ENCODE data around the gene IL36G.
"Not testable (repeated sequence)": the region's sequence is repeated elsewhere in the genome, so short reads cannot be mapped to it uniquely, and the experiment has no call there.

Gene IL36G

DNA sequence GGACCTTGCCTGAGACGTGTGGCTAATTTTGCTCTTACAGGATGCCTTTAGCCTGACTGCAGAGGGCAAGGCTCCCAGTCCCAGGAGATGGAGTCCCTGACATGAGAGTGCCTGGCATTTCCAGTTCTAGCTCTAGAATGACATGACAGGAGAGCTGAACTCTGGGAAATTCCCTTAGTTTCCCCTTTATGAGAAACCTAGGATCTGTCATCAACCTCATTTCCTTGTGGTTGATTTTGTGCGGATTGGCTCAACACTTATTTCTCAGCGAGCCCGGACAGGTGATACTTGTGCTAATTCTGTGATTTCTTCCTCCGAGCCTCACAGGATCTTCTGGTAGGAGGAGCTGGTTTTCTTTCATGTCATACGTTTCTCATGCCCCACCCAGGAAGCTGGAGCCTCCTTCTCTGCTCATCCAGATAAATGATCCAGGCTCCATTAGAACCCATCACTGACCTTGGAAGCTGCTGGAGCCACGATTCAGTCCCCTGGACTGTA is at the start of gene IL36G:
Gene IL36G, plus strand, starts transcription at position 448 of the 498 bp plus-strand sequence. CDS start 633 bp downstream, outside the sequence.
- no peak for FAIRE-seq

DNA sequence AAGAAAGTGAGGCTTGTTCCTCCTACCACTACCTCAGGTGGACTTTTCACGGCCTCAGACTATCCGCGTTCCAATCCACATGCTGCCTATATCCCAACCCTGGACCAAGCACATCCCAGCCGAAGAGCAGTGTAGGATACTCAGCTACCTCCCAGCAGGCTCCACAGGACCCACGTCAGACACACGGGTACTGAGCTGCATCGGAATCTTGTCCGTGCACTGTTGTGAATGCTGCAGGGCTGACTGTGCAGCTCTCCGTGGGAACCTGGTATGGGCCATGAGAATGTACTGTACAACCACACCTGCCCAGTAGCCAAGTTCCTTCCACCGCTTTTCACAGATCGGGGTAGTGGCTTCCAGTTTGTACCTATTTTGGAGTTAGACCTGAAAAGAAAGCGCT is 44.5 kb upstream of the IL36G start:
- FAIRE-seq: no peak

DNA sequence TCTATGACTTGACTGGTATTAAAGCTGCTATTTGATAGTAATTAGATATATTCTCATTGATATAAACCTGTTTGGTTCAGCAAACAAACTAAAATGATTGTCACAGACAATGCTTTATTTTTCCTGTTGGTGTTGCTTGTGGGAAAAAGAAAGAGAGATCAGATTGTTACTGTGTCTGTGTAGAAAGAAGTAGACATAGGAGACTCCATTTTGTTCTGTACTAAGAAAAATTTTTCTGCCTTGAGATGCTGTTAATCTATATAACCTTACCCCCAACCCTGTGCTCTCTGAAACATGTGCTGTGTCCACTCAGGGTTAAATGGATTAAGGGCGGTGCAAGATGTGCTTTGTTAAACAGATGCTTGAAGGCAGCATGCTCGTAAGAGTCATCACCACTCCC is 43.7 kb upstream of the IL36G start:
- FAIRE-seq: not testable (repeated sequence)

DNA sequence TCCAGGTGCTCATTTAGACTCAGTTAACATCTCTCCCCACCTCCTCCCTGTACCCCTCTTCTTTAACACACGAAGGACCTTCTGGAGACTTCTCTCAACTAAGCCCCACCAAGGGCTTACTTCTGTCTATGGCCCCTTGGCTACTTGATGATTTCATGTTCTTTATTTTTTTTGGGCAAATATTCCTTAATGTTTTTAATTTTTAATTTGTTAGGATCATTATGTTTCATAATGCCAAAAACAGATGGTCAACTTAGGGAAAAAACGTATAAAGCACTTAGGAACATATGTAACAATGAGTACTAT is 40.9 kb upstream of the IL36G start:
- FAIRE-seq: no peak

DNA sequence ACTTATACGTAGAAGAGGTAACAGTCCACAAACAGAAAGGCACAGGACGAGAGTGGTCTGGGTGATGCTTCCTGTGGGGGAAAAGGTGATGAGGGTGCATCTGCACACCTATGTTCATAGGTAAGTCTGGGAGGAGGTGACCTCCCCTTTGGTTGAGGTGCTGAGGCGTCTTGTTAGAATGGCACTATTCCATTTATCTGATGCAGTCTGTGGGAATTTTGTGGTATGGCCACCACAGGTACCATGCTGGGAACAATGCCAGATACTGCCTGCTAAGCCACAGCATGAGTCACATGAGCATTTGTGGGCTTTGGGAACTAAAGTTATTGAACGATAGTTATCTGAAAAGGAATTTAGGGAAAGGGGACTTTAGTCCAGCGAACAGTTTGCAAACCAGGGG is 38.9 kb upstream of the IL36G start:
- FAIRE-seq: no peak

DNA sequence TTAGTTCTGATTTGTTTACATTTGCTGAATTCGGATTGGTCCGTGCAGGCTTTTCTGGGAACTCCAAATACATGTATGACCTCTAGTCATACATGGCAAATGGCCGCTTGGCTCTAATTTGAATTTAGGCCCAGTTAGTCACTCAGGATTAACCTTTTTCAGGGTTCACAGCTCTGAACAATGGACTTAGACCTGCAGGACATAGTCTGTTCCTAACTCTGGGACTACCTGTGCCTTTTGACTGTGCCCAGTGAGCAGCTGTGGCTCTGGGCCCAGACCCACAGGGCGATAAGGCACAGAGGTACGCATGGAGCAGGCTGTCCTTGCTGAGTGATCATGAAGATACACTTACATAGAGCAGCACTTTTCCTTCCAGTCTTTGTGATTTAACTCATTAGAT is 38.4 kb upstream of the IL36G start:
- no peak for FAIRE-seq

DNA sequence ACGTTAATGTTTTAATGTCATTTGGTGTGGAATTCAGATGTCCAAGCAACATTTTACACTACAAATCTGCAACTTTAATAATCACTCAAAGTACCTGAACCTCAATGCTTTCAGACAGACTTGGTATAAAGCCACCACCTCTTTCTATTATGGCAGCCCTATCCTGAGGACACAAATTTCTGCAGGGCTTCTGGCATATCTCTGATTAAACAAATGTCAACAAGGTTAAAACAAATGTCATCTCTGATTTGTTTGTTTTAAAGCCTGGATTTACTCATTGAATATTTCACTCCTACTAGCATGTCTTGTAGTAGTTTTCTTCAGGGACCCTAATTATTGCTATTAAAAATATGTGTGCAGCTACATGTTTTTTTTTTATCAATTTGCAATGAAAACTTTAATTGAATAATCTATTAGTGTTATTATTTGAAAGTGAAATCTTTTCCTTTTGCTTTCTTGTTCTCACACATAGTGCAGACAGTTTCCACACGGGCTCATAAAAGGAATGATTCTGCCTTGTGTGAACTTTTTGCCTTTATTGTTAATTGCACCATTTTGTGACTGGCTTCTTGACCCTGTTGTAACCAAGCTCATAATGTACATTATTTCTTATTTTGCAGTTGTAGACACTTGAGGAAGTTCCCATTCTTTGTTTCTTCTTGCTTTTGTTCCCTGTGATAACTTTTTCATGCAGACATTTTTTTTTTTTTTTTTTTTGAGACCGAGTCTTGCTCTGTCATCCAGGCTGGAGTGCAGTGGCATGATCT is 36.8 kb upstream of the IL36G start:
- no peak for FAIRE-seq

DNA sequence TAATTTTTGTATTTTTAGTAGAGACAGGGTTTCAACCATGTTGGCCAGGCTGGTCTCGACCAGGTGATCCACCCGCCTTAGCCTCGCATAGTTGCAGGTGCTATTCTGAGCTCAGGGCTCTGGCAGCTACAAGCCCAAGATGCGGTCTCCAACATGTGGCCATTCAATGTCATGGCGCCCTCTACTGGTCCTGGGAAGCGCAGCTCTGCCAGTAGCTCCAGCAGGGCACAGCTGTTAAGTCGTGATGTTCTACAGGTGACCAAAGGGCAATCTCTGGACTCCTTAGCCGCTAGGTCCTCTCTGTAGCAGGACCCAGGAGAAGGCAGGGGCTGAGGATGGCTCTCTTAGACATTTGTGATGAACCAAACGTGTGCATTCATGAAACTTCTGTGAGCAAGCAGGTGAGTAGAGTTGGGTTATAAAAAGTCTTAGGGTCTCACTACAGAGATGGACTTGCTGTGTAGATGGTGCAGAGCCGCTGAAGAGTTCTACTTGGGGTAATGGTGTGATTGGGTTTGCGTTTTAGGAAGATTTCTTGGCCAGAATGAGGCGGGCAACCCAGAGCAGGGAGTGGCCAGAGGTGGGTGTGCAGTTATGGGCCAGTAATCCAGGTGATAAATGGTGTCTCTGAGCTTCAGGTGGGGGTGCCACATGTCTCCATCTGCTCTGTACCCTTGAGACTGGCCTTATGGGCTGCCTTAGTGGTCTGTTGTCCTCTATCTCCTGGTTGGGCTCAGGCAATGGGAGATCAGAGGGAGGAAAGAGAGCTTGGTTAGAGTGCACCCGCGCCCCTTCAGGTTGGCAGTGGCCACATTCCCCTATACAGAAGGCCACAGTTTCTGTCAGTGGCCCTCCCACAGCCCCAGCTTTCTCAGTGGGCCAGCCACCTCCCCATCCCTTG is 35.8 kb upstream of the IL36G start:
- FAIRE-seq: no peak

DNA sequence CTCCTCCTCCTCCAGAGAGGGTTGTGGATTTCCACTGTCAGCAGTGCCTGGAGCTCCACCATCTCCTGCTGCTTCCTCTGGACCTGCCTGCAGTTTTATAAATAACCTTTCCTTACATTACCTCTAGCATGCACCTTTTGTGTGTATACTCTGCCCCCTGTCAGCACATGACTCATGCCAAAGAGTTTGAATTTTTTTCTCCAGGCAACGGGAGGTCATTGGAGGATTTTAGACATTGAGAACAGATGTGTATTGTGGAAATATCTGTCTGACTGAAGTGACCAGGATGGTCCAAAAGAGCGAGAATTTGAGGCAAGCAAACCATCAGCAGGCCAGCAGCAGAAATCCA is 35.2 kb upstream of the IL36G start:
- FAIRE-seq: no peak

DNA sequence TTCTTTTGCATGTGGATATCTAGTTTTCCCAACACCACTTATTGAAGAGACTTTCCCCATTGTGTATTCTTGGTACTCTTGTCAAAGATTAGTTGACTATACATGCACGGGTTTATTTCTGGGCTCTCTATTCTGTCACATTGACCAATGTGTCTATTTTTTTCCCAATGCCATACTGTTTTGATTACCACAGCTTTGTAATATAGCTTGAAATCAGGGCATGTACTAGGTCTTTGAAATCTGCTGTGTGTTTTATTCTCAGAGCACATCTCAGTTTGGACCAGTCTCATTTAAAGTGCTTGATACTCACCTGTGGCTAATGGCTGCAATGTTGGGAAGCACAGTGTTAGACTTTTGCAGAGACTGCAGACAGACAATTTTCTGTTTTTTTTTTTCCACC is 32.8 kb upstream of the IL36G start:
- FAIRE-seq: no peak

DNA sequence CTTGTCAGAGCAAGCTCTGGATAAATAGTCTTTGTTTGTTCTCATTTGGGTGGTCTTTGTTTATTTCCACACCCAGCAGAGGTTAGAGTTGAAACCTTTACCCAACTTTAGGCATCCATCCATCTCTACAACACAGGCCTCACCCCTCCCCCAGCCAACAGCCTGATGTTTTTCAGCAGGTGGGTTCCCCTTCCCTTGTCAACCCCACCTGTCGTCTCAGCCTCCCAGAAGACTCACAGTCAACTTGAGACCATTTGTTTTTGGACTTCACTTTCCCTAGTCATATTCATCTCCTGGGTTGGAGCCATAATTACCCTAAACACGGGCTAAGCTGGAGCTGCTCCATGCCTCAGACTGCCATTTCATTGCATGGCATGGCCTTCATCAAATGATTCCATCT is 31.7 kb upstream of the IL36G start:
- FAIRE-seq: no peak

DNA sequence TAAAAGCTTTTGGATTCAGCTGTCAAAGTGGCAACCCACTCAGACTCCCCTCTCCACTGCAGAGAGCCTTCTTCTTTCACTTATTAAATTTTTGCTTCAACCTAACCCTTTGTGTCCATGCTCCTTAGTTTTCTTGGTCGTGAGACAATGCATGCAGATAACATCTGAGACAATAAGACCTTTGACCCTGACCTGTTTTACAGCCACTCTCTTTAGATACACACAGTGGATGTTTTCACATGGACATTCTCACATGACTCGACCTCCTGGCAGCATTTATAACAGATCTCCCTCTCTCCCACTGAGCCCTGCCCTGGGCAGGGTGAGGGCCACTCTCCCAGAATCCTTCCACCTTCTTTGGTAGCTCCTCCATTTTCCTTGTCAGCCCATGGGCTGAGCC is 30.4 kb upstream of the IL36G start:
- FAIRE-seq: no peak

DNA sequence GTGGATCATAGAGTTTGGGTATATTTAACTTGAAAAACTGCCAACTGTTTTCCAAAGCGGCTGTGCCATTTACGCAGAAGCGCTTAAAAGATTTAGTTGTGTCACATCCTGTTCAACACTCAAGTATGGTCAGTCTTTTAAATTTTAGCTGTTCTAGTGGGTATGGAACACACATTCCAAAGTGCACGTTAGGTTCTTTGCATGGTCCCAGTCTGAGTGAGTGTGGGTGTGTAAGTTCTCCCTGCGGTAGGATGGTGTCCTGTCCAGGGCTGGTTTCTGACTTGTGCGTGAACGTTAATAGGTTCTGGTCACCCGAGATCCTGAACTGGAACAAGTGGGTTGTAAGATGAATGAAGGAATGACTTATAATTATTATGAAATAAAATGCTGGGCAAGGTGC is 28.4 kb upstream of the IL36G start:
- no peak for FAIRE-seq

DNA sequence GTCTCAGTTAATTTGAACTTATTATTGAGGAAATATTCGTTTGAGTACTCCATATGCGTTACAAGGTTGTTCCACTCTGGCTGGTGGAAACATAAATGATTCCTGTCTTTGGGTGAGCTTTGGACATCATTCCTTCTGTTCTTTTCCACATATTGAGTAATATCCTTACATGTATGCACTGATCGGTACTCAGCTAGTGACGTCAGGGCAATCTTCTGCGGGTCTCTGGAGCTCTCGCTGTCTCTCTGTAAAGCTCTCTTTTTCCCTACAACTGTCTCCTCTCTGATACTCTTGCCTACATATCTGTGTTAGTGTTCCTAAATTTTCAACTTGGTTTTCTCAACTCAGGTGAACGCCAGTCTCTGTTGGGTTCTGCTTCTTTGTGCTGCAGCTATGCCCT is 23.4 kb upstream of the IL36G start:
- FAIRE-seq: no peak

DNA sequence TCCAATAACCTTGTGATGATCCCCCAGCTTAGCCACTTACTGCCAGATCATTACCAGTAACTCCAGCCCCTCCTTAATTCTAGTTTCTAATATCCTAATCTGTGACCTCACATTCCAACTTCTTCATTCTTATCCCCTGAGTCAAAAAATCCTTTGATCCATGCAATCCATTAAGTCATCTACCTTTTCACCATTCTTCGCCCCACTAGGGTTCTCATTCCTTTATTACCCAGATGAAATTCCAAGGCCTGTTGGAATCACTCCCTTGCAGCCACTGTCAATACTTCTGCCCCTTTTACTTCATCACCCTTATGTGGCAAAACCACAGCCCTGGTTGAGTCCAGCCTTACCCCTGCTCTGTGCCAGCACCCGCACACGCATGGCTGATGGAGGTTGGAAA is 20.3 kb upstream of the IL36G start:
- no peak for FAIRE-seq

DNA sequence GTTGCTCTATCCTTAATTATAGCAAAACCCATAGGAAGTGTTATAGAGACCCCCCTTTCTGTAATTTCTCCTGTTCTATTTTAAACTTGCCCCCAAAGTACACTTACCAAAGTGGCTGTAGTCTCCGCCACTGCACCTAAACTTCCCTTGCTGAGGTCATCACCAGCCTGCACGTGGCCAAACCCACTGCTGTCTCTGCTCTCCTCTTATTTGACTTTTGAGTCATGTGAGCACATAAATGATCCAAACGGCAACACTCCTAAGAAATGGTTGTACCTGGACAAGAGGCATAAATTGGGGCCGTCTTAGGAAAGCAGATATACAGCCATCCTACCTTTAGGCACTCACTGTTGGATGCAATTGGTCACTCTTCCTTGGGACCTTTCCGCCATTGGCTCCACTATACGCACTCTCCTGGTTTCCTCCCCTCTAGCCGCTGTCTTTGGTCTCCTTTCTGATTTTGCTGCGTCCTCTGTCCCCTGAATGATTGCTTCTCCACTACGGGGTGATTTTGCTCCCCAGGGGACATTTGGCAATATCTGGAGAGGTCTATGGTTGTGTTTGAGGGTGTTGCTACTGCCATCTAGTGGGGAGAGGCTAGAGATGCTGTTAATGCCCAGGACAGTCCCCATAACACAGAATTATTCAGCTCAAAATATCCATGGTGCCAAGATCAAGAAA is 19.2 kb upstream of the IL36G start:
- no peak for FAIRE-seq

DNA sequence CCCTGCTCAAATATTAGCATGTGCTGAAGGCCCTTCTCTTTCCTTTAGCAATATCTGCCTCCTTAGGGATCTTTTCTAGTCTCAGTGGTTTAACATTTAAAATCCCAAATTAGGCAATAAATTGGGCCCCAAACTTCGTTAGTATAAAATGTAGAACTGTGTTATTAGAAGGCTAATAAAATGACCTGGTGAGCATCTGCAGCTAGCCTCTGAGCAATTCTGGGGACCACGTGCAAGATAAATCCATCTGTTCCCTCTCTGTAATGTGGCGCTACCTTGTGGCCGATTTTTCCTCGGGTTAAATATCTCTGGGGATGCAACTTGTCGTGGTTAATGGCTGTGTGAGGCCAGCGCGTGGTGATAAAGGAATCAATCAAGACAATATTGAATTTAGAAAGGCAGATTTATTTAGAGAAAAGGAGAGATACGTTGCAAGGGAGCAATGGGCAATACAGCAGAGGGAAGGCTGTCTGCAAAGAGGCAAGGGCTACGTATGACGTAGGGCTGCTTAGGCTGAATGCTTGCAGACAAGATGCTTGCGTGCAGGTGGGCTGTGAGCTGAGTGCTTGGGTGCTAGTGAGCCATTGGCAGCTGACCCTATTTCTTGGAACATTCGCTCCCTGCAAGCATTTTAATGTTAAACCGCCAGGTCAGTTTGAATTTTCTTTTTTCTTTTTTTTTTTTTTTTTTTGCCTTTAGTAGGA is 18.5 kb upstream of the IL36G start:
- FAIRE-seq: no peak

DNA sequence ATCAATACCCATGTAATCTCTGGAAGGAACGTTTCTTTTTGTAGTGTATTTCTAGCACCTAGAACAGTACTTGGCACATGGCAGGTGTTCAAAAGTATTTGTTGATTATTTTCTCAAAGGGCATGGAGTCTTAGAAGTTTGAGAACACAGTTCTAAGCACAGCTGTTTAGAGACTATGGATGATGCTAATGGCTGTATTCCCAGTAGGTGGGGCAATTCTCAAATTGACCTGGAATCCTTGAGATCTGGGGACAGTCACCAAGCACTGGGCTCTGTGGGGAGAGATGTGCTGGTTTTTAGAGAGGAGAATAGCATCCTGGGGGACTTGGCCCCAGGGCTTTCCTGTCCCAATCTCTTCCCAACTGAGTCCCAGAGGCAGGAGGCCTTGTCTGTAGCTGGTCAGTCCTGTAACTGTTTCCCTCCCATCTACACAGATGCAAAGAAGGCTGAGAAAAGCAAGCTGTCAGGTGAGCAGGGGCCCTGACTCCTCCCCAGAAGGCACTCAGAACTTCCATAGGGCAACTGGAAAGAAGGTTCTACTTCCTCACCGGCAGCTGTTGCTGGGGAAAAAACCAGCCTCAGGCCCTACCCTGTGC is 17.5 kb upstream of the IL36G start:
- FAIRE-seq: no peak

DNA sequence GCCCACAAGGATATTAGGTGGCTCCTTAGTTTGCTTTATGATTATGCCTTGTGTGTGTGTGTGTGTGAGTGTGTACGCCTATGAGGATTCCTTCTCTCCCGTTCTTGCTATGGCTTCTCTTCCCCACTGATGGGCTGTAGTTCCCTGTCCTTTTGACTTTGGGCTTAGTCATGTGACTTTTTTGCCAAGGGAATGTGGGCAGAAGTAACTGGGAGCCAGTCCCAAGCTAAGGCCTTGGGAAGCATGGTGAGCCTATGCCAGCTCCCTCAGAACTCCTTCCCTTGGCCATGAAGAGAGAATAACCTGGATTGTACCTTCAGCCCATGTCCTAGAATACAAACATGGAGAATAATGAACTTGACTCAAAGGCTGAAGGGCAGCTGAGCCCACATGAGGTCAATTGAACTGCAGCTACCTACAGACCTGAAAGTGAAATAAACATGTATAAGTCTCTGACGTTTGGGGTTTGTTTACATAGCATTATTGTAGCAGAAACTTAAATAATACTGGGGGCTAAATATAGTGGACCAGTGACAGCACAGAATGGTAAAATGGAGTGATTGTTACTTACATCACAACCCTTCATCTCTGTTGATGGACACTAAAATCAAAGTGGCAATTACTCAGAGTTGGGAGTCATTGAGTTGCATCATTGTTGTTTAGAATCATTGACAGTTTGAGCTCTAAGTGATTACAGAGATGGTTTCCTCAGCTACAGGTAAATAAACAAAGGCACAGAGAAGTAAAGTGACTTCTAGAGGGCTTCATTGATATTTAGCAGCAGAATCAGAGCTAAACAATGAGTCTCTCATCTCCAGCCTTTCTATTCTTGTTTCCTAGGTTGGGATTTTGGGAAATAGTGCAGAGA is 15.3 kb upstream of the IL36G start:
- no peak for FAIRE-seq

DNA sequence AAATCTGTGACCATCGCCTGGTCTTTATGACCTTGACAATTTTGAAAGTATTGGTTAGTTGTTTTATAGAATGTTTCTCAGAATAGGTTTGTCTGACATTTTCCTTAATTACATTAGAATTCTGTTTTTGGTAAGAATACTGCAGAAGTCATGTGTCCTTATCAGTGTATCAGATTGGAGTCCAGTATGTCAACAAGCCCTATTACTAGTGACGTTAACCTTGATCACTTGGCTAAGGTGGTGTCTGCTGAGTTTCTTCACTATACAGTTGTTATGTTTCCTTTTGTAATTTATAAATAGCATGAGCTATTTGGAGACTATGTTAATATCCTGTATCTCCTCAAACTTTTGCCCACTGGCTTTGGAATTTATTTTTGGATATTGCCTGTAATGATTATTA is 10.8 kb upstream of the IL36G start:
- FAIRE-seq: no peak

DNA sequence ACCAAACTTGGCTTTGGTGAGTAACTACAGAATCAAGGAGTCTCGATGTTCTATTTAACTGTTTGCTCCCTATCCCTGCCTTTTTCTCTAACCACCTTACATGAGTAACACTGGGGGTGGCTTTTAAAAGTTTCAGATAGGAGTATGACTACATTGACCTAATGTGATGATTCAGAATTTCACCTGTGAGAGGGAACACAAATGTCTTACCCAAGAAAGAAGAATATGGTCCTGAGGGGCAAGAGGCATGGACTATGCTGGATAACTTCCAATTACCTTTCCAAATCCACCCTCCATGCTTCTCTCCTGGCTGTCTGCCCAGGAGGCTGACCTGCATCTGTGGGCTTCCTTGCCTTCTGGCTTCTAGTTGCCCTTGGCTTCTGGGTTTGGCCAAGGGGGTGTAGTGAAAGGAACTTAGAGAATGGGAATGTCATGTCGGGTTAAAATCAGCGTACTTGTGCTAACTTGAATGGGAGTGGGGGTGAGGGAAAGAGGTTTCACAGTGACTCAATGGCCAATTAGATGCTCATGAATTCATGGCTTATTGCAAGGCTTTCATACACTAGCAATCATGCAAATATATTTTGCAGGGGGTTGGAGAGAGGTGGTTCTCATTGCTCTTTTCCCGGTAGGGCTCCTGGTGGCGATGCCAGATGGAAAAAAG is 5.3 kb upstream of the IL36G start:
- FAIRE-seq: no peak
